B cell (primary cell): Measurements from ENCODE around the gene ZSCAN2. TPM values are rescaled to one million over a fixed set of nuclear protein-coding genes. Genes with fewer than 3 reads are reported as not detected.

ENCODE experiments used
- ATAC-seq: fragments of 200-7000 bp; cut with Tn5 transposase; one replicate; pipeline ENCODE4 v1.10.0; 2021; ENCODE audit warnings: low read depth, mild to moderate bottlenecking, moderate number of reproducible peaks, moderate library complexity
- CTCF ChIA-PET: fragments of 350-600 bp; sonication (Branson Sonifier 250); formaldehyde crosslinking; loops from one replicate; lab custom pipeline; 2021; ENCODE audit warnings: antibody characterized with exemption, inconsistent platforms; lab: Charles Lee
- POLR2A ChIA-PET: fragments of 350-600 bp; sonication (Branson Sonifier 250); formaldehyde crosslinking; loops from one replicate; lab custom pipeline; 2021; ENCODE audit warnings: antibody characterized with exemption; lab: Charles Lee
- DNase-seq: peaks from one replicate; pipeline ENCODE4 v3.0.0; 2013
- H2AFZ ChIP-seq: 2 replicates; pipeline ENCODE4 v1.6.1; 2012; ENCODE audit warnings: mild to moderate bottlenecking, low read depth, low read length; ENCODE audit not compliant: insufficient read depth, poor library complexity, severe bottlenecking
- H3K27ac ChIP-seq, 2 donors: 1 replicate in 1 of 2; 2 replicates in 1 of 2; pipeline ENCODE4 v1.5.1; 2012 to 2013; ENCODE audit warnings: low read length in 2 of 2, mild to moderate bottlenecking in 2 of 2, moderate library complexity in 1 of 2
- H3K27me3 ChIP-seq, 4 experiments: fragments of 200-600 bp in 1 of 4; sonication (generic) in 1 of 4; replicated peaks in 1 of 4; 1 replicate in 2 of 4; 2 replicates in 2 of 4; pipeline versions ENCODE4 v1.6.1 to v1.7.0; 2013 to 2016; ENCODE audit warnings: low read length in 3 of 4, mild to moderate bottlenecking in 2 of 4, mixed read lengths in 1 of 4, moderate library complexity in 1 of 4; ENCODE audit not compliant: insufficient read depth in 4 of 4, control insufficient read depth in 3 of 4; ENCODE audit errors: control extremely low read depth in 1 of 4
- H3K36me3 ChIP-seq, 2 experiments: replicated peaks in 1 of 2; 1 replicate in 1 of 2; 2 replicates in 1 of 2; pipeline versions ENCODE4 v1.6.1 to v1.7.1; 2013; ENCODE audit warnings: low read length in 1 of 2; ENCODE audit not compliant: insufficient read depth in 2 of 2, control insufficient read depth in 1 of 2; ENCODE audit errors: control extremely low read depth in 1 of 2, extremely low read depth in 1 of 2
- H3K4me1 ChIP-seq, 2 donors: fragments of 200-600 bp in 1 of 2; sonication (generic) in 1 of 2; 1 replicate in 1 of 2; 2 replicates in 1 of 2; pipeline versions ENCODE4 v1.5.1 to v1.6.1; 2013 to 2017; ENCODE audit warnings: low read length in 2 of 2; ENCODE audit not compliant: control insufficient read depth in 2 of 2, insufficient read depth in 2 of 2
- H3K4me2 ChIP-seq: replicated peaks from 2 replicates; pipeline ENCODE3; 2012; ENCODE audit warnings: mild to moderate bottlenecking, low read depth, low read length; ENCODE audit not compliant: poor library complexity, severe bottlenecking
- H3K4me3 ChIP-seq, 5 experiments: fragments of 200-600 bp in 1 of 5; sonication (generic) in 1 of 5; 1 replicate in 3 of 5; 2 replicates in 2 of 5; pipeline versions ENCODE4 v1.5.1 to v1.7.0; 2011 to 2016; ENCODE audit warnings: low read length in 4 of 5, mild to moderate bottlenecking in 4 of 5, low read depth in 2 of 5, control low read depth in 1 of 5, moderate library complexity in 1 of 5; ENCODE audit not compliant: insufficient read depth in 1 of 5; ENCODE audit errors: control extremely low read depth in 1 of 5, extremely low read depth in 1 of 5
- H3K79me2 ChIP-seq: fragments of 200-600 bp; sonication (generic); one replicate; pipeline ENCODE4 v1.6.0; 2016; ENCODE audit warnings: low read length; ENCODE audit not compliant: control insufficient read depth, insufficient read depth
- H3K9ac ChIP-seq: fragments of 200-600 bp; sonication (generic); 2 replicates; pipeline ENCODE4 v1.6.1; 2017; ENCODE audit warnings: mild to moderate bottlenecking, low read length, moderate library complexity
- H3K9me3 ChIP-seq, 3 donors: one replicate each; pipeline versions ENCODE4 v1.6.1 to v1.7.1; 2013; ENCODE audit warnings: low read length in 2 of 3; ENCODE audit not compliant: control insufficient read depth in 2 of 3, insufficient read depth in 1 of 3; ENCODE audit errors: control extremely low read depth in 1 of 3
- H4K20me1 ChIP-seq: 2 replicates; pipeline ENCODE4 v1.6.0; 2012; ENCODE audit warnings: mild to moderate bottlenecking, low read length; ENCODE audit not compliant: insufficient read depth, control insufficient read depth, poor library complexity, severe bottlenecking
- H3K27ac Mint-ChIP-seq: one replicate; pipeline ENCODE4 v1.8.0; 2021; ENCODE audit warnings: mixed read lengths
- H3K27me3 Mint-ChIP-seq: one replicate; pipeline ENCODE4 v1.8.0; 2021; ENCODE audit warnings: mixed read lengths
- H3K4me1 Mint-ChIP-seq: one replicate; pipeline ENCODE4 v1.8.0; 2021; ENCODE audit warnings: mixed read lengths
- H3K4me3 Mint-ChIP-seq: one replicate; pipeline ENCODE4 v1.8.0; 2021; ENCODE audit warnings: mixed read lengths
- H3K9me3 Mint-ChIP-seq: one replicate; pipeline ENCODE4 v1.8.0; 2022; ENCODE audit warnings: mixed read lengths; ENCODE audit not compliant: insufficient read depth
- EZH2 ChIP-seq: IDR thresholded peaks from 2 replicates; pipeline ENCODE4 v1.6.1; 2012; ENCODE audit warnings: borderline replicate concordance, low read depth, mild to moderate bottlenecking, moderate library complexity, low read length; ENCODE audit not compliant: insufficient read depth, poor library complexity, severe bottlenecking
- WGBS: methylation state at CpG from one replicate; pipeline ENCODE4 v1.1.5; 2013; ENCODE audit warnings: missing lambda C conversion rate; ENCODE audit not compliant: insufficient coverage; 5-methylcytosine and 5-hydroxymethylcytosine counted together
- intact Hi-C: fragments of 100-400 bp; cut with micrococcal nuclease; formaldehyde crosslinking; loops from one replicate; pipeline ENCODE4 v1.10.0; 2022
- polyA plus RNA-seq: library from polyadenylated mRNA; depleted of rRNA; stranded (reverse); fragments of >200 nt; gene quantifications from 2 replicates; pipeline ENCODE4 v1.2.3, GENCODE V29; 2012
- total RNA-seq, 2 donors: library from RNA; stranded (reverse); fragments of 120-200 nt in 1 of 2; gene quantifications; 1 replicate in 1 of 2; 2 replicates in 1 of 2; pipeline versions ENCODE4 v1.2.3 to v1.2.4, GENCODE V29; 2013 to 2022
- TF ChIP-seq, protein P1 (sequence below): fragments of 200-600 bp; IDR thresholded peaks from one replicate; pipeline ENCODE4 v1.8.0; 2022; ENCODE audit warnings: antibody characterized with exemption, mild to moderate bottlenecking

Gene ZSCAN2
- total and polyA plus RNA-seq, 2 donors (not counting 1 experiment from before 2014, with no cell fraction given) = 9.9 to 18.6 TPM

DNA sequence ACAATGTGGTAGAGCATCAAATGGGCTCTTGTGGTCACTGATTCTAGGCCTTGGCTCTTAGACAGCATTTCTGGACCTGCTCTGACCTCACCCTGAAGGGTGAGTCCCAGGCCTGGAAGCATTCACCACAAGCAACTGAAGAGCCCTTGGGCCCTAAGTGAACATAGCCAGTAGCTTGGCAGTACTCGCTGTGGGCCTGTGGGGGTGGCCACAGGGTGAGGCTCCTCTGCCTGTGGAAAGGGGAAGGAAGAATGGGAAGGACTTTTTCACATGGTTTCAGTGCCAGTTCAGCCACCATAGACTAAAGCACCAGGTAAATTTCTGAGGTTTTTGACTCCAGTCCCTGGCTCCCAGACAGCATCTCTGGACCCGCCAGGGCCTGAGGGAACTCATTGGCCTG lies 5.1 kb upstream of the ZSCAN2 start:
- H3K27ac Mint-ChIP-seq = no peak overlapping the region
- H3K9ac ChIP-seq = no peak overlapping the region
- no peaks in the 10 kb centered on the region for H3K27me3 Mint-ChIP-seq
- H3K4me3 ChIP-seq = no peak overlapping the region
- no peak overlapping the region for H3K4me3 Mint-ChIP-seq
- peaks cover 0 to 5% (median 0%) of the 10 kb centered on the region in 3 donors for H3K9me3 ChIP-seq
- peaks cover 26% of the 10 kb centered on the region for H3K4me1 Mint-ChIP-seq
- no peak overlapping the region for H2AFZ ChIP-seq
- no peaks in the 10 kb centered on the region for H3K9me3 Mint-ChIP-seq
- no peaks in the 10 kb centered on the region for H3K27me3 ChIP-seq
- peaks cover 4% of the 10 kb centered on the region for H3K79me2 ChIP-seq
- ChIA-PET CTCF (no interaction called here), POLR2A (no interaction called here)
- no peak for ATAC-seq
- no peak for DNase-seq
- H3K4me2 ChIP-seq = no peak overlapping the region
- intact Hi-C loops = no loop called here
- no peaks in the 10 kb centered on the region for H4K20me1 ChIP-seq
- no peak for TF ChIP-seq EZH2
- TF ChIP-seq, protein P1, sequence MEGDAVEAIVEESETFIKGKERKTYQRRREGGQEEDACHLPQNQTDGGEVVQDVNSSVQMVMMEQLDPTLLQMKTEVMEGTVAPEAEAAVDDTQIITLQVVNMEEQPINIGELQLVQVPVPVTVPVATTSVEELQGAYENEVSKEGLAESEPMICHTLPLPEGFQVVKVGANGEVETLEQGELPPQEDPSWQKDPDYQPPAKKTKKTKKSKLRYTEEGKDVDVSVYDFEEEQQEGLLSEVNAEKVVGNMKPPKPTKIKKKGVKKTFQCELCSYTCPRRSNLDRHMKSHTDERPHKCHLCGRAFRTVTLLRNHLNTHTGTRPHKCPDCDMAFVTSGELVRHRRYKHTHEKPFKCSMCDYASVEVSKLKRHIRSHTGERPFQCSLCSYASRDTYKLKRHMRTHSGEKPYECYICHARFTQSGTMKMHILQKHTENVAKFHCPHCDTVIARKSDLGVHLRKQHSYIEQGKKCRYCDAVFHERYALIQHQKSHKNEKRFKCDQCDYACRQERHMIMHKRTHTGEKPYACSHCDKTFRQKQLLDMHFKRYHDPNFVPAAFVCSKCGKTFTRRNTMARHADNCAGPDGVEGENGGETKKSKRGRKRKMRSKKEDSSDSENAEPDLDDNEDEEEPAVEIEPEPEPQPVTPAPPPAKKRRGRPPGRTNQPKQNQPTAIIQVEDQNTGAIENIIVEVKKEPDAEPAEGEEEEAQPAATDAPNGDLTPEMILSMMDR = no peak
- H3K4me1 ChIP-seq = peaks cover 15 to 23% of the 10 kb centered on the region in 2 donors
- H3K36me3 ChIP-seq = no peaks in the 10 kb centered on the region
- WGBS = 83% methylated on average over 2 of the region's 2 CpGs
- no peak overlapping the region for H3K27ac ChIP-seq

- H3K9ac ChIP-seq = no peak overlapping the region
- H3K27ac ChIP-seq = no peak overlapping the region
- TF ChIP-seq, protein P1 = no peak
- no peak for TF ChIP-seq EZH2
- Mint-ChIP-seq H3K4me3 (no peak overlapping the region), H3K27ac (no peak overlapping the region), H3K4me1 (peaks cover 33% of the 10 kb centered on the region), H3K9me3 (no peaks in the 10 kb centered on the region), H3K27me3 (no peaks in the 10 kb centered on the region)
- DNase-seq (no peak), ATAC-seq (no peak)
- ChIA-PET POLR2A (interaction anchor here (2.3 kb wide), 1 partner anchor 34 kb away, joined by 15 read pairs; no protein-coding TSS in a partner anchor), CTCF (interaction anchor here (1.1 to 2.3 kb wide), 8 partner anchors 9 to 447 kb away, joined by 3 to 17 read pairs (median 6); partner anchors contain the start of gene NMB)
- peaks cover 19 to 31% of the 10 kb centered on the region in 2 donors for H3K4me1 ChIP-seq
- intact Hi-C loops = no loop called here
- no peak overlapping the region for H2AFZ ChIP-seq
- H4K20me1 ChIP-seq = no peaks in the 10 kb centered on the region
- no peak overlapping the region for H3K4me2 ChIP-seq
- WGBS = no CpG with 5 or more reads among the region's 3 CpGs
- no peaks in the 10 kb centered on the region for H3K36me3 ChIP-seq
- peaks cover 0 to 5% (median 0%) of the 10 kb centered on the region in 3 donors for H3K9me3 ChIP-seq
- peaks cover 18% of the 10 kb centered on the region for H3K79me2 ChIP-seq
- no peaks in the 10 kb centered on the region for H3K27me3 ChIP-seq
- H3K4me3 ChIP-seq = no peak overlapping the region
Measured at GRCh38 chr15:84597296-84597695, 3.5 kb upstream of the ZSCAN2 start.
